SKM-1 (cell line): ENCODE measurements around the gene DNAJC17.

Experiments
- DNase-seq: peaks from one replicate; lab custom pipeline; 2025; ENCODE audit not compliant: unreplicated experiment; lab: John Stamatoyannopoulos, UW

Gene DNAJC17

DNA sequence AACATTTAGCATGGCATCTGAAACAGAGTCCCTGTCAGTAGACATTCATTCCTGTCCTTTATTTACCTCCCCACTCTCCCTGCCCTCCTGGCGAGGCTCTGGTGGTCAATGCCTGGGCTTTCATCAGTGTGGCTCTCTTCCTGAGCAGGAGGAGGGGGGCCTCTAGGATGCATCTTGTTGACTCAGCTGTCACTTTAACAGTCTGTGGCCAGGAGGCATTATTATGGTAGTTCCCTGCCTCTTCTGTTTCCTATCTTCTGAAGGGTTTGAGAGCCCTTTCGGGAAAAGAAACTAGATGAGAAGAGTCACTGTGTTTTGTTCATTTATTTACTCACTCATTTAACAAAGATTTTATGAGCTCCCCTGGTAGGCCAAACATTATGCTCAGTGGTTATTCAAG lies 23.6 kb upstream of the DNAJC17 start:
- no peak for DNase-seq

DNA sequence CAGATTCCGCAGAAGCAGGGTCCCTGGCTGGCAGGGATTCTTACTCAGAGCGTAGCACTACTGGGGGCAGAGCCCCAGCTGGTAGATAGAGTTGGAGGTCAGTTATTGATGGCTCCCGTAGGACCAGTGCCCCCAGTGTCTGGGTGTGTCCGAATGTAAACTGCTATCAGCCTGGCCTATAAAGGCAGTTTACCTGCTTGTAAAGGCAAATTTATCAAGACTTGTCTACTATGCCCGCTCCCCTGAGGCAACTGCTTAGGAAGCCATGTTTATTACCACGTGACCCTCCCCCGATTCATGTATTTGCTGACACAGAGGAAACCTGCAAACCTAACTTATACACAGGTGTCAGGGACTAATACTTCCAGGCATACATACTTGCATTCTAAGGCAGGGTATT lies 21.8 kb upstream of the DNAJC17 start:
- no peak for DNase-seq

- no peak for DNase-seq
Observed at GRCh38 chr15:40828447-40829036, 21.3 kb upstream of the DNAJC17 start, which contains the start of gene PPP1R14D. Gene PPP1R14D, minus strand, starts transcription at chr15:40828708. Its CDS starts 67 bp downstream, at chr15:40828641.

DNA sequence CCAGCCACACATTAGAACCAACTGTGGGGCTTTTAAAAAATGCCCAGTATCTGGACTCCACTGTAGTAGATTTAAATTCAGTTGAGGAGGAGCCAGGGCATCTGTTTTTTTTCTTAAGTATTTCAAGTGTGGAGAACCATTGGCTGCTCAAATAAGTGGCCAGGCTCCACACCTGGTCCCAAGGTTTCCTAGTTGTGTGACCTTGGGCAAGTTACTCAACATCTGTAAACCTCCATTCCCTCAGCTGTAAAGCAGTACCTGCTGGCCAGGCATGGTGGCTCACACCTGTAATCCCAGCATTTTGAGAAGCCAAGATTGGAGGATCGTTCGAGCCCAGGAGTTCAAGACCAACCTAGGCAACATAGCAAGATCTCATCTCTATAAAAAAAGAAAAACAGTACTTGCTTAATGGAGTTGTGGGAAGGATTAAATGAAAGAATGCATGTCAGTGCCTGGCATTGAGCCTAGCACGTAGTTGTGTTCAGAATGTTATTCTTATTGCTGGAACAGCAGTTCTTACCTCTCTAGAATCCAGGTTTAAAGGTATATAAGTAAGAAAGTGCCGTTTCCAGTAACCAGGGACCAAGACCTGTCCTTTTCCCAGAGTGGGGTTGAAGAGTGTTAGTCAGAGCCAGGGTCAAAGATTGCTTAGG lies 19.3 kb upstream of the DNAJC17 start:
- no peak for DNase-seq

DNA sequence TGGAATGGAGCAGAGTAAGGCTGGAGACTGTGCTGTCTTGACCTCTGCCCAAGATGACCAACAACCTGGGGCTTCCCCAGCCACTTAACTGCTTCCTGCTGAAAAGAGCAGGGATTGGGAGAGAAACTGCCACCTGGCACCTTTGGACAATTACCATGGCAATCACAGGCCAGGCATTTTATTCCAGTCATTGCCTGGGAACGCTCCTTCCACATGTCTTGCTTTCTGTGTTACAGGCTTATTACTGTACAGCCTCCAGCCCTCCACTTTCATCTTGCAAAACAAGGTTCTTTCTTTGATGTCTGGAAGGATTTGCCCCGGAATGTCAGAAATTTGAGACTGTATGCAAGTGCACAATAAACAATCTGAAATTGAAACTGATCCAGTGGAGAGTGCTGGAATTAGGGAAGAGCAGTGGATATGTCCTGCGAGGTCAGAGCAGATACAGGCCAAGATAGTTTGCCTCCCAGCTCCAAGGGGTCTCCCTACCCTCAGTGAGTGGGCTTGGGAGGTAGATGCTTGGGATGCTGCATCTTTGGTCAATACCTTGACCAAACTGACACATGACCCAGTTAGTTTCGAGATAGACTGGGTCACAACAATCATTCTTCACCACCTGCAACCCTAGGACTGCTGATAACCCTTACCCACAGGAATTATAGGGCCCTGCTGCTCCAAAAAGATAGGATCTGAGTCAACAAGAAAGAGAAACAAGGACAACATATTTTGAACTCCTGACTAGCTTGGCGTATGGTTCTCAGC lies 18.6 kb upstream of the DNAJC17 start:
- DNase-seq = no peak

GRCh38 chr15:40823572-40824343 lies 16.5 kb upstream of the DNAJC17 start:
- no peak for DNase-seq

DNA sequence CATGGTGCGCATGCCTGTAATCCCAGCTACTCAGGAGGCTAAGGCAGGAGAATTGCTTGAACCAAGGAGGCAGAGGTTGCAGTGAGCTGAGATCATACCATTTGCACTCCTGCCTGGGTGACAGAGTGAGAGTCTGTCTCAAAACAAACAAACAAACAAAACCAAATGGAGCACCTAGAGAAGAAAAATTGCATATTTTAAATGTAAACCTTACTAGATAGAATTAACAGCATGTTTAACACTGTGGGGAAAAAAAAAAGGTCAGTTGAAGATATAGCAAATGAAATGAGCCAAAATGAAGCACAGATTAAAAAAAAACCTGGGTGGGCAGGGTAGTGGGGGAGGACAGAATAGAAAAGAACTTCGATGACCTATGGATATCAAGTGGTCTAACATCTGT lies 13.9 kb upstream of the DNAJC17 start:
- no peak for DNase-seq

- DNase-seq = no peak
Observed at GRCh38 chr15:40819048-40819447, 11.8 kb upstream of the DNAJC17 start.

- no peak for DNase-seq
Observed at GRCh38 chr15:40815042-40815698, 7.9 kb upstream of the DNAJC17 start.

- no peak for DNase-seq
Observed at GRCh38 chr15:40812721-40813425, 5.6 kb upstream of the DNAJC17 start.

DNA sequence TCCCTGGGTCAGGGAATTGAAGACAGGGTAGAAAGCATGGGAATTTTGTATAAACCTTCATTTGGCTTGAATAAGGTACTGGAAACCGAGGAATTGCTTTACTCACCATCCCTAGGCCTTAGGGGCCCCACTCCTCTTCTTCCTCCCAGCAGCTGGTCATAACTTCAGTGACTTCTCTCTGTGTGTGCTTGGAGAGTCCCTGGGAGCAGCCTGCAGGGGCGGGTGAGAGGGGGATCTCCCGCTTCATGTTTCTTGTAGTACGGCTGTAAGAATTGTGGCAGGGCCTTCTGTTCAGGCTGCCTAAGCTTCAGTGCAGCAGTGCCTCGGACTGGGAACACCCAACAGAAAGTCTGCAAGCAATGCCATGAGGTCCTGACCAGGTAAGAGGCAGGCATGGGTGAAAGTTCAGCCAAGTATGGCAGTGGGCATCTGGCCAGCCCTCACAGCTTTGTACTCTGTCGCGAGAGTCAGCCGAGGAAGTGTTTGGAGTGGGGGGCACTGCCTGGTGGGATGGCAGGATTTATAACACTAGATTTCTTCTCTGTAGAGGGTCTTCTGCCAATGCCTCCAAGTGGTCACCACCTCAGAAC lies 1.7 kb upstream of the DNAJC17 start:
- DNase-seq = no peak

DNA sequence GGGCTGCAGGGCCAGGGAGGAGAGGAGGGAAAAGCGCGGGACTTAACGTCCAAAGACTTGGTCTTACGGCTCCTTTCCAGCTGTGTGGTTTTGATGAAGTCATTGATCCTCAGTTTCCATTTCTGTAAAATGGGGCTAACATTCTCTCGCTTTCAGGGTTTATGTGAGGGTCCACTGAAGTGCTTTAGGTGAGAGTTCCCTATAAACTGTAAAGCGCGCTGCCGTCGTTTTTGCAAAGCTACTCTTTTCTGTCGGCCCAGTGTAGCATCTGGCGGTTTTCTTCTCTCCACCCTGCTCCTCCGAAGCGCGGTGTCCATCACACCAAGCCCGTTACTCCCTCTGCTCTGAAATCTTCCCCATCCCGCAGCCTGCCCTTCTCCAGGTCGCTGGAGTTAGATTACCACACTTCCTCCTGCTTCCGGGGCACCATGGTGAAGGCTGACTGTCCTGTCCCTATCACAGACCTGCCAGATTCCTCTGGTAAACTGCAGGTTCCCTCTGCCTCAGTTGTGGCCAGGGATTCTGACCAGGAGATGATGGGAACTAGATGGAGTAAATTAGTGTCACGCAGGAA lies 702 bp upstream of the DNAJC17 start:
- no peak for DNase-seq

DNA sequence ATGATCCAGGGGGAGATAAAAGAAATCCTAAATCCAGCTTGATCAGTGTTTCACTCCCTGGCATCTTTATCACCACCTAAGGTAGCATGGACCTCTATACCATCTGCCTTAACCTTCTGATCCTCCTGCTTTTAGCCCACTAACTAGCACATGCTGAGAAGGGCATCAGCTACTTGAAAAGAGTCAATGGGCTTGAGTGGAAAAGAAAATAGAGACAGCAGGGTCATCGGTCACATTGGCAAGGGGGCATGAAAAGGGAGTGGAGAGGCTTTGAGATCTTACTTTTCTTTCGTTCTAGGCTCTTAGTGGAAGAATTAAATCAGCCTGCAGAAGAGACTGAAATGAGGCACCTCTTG lies 623 bp downstream of the DNAJC17 start:
- no peak for DNase-seq

GRCh38 chr15:40803688-40804087 lies 3.6 kb downstream of the DNAJC17 start:
- DNase-seq = no peak

DNA sequence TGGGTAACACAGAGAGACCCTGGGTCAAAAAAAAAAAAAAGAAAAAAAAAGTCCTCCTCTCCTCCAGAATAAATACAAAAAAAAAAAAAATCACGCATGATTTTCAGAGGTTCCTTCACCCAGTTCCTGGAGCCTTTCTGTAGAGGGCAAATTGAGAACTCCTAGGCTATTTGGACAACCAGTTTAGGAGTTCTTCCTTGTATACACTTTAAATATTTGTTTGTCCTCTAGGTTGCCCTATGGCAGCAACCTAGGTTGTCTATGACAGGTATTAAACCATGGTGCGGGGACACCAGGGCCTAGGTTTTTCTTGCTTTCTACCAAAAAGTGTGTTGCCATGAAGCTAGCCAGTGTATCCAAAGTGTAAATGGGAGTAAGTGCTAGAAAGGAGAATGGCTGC lies 4.2 kb downstream of the DNAJC17 start:
- no peak for DNase-seq

DNA sequence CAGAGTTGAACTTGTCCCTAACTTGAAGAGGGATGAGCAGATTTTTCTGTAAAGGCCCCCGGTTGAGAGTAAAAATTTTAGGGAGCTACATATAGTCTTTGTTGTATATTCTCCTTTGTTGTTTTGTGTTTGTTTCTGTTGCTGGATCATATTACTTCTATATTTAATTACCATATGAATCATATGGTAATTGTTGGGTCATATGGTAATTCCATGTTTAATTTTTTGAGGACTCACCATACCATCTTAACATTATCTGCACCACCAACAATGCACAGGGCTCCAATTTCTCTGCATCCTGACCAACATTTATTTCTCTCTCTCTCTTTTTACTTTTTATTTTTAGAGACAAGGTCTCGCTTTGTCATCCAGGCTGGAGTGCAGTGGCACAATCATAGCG lies 7.8 kb downstream of the DNAJC17 start:
- no peak for DNase-seq

- no peak for DNase-seq
Observed at GRCh38 chr15:40796512-40796911, 10.8 kb downstream of the DNAJC17 start.

- no peak for DNase-seq
Observed at GRCh38 chr15:40796041-40796440, 11.2 kb downstream of the DNAJC17 start.

GRCh38 chr15:40793216-40793989 lies 13.9 kb downstream of the DNAJC17 start:
- DNase-seq = no peak
